ENCODE measurements around the gene ZNF90.

DNA sequence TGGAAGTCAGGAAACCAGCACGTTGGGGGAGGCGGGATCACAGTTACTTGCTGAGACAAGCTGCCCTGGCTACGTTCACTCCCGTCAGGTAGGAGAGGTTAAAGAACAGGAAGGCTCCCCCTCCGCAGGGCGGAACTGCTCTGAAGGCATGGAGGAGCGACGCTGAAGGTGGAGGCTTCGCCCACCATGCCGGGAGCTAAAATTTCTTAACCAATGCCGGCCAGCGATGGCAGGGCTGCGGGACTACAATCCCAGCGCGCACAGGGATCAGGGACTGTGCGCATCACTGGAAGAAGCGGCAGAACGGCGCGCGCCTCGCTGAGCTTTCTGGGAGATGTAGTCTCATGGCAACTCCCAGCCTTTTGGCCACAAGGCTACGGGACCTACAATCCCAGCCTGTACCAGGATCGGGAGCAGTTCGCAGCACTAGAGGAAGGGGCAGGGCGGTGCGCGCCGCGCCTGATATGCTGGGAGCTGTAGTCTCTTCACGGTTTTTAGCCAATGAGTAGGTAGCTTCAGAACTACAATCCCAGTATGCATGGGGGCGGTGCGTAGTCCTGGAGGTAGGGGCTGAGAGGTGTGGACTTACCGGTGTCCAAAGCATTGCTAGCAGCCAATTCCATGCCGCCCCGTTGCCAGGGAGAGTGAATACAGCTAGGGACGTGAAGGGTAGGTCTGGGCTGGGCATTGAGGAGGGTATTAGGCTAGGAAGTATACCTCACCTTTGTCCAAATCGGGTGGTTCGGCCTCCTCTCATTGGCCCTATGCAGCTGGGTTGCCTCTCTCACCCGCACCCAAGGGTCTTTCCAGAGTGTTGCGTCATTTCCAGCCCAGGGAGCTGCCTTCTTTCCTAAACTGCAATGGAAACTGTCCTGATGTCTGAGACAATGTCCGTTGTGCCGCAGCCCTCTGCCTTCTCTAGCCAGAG lies 25.7 kb upstream of the ZNF90 start:
- TF ChIP-seq, protein P1, sequence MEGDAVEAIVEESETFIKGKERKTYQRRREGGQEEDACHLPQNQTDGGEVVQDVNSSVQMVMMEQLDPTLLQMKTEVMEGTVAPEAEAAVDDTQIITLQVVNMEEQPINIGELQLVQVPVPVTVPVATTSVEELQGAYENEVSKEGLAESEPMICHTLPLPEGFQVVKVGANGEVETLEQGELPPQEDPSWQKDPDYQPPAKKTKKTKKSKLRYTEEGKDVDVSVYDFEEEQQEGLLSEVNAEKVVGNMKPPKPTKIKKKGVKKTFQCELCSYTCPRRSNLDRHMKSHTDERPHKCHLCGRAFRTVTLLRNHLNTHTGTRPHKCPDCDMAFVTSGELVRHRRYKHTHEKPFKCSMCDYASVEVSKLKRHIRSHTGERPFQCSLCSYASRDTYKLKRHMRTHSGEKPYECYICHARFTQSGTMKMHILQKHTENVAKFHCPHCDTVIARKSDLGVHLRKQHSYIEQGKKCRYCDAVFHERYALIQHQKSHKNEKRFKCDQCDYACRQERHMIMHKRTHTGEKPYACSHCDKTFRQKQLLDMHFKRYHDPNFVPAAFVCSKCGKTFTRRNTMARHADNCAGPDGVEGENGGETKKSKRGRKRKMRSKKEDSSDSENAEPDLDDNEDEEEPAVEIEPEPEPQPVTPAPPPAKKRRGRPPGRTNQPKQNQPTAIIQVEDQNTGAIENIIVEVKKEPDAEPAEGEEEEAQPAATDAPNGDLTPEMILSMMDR (IDR thresholded peaks at IDR 0.05), result peak in 2 of 6 experiments; percentile 25 to 30
- TF ChIP-seq POLR2A (IDR thresholded peaks at IDR 0.05), result no peak

Measured in Peyer's patch (tissue), 4 donors.